ENCODE measurements around the gene EDC3.

The EDC3 gene

DNA sequence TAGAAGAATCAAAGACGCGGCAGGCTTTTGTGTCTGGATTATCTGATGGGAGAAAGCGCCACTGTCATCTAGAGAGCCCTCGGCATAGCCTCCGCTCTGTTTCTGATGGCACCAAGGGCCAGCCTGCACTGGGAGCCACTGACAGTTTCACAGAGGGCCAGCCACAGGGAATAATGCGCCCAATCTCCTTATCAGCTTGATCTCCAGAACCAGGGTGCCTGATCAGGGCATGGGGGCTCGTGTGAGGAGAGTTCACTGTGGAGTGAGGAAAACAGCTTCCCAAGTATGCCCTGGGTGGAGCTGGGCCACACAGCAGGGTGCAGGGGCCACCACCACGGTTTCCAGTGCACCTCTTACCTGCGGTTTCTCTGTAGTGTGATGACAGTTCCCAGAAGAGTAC, 110.0 kb downstream of the EDC3 start:
- FAIRE-seq = no peak

DNA sequence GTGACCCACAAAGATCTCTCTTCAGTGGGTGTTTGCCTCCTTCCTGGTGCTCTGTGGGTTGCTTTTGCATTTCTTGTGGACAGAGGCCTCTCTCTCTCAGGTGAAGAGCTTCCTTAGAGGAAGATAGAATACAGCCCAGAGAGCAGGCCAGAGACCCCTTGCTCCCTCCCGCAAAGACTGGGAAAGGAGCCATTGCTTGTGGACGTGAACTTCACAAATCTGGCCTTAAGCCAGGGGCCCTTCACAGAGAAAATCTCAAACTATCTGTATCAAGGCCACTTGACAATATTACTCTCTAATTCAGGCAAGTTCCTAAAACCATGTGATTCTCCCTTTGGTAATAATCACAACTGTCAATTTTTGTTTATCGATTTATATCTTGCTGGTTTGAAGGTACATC, 110.6 kb downstream of the EDC3 start:
- DNase-seq (ENCODE audit: insufficient read length, low spot score) = no peak
- no peak for FAIRE-seq

More for the DNA sequence above, 110.0 kb downstream of the EDC3 start:
- DNase-seq (ENCODE audit: insufficient read length, low spot score) = no peak

DNA sequence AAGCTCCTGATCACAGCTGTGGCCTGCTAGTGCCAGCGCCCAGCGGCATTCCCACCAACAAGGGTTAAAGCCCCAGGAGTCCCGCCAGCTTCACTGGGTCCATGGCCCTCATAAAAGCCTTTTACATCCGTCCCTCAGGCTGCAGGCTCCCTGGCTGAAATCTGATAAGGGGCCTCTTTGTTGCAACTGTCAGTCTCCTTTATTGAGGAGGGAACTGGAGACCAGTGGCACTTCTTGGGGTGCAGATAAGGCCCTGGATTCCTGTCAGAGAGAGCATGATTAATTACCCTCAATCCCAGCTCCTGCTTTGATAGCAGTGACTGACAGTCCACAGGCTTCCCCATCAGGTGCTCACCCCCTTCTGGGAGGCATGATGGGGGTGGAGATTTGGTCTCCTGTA, 111.0 kb downstream of the EDC3 start:
- no peak for FAIRE-seq

DNA sequence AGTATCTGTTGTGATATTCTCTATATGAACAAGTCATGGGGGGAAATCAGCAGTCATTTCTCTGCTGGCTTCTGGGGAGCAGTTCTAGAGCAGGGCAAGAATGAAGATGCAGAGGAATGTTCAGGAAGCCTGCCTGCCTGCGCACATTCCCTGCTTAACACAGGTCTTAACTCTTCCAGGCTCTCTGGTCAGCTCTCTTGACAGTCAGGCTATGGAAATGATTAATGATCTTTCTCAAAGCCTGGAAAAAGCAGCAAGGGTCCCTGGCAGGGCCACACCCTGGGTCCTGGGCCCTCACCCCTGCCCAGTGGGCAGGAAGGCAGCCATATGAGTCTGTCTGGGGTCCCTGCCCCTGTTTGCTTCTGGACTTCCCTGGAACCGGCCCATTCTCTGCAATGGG, 111.6 kb downstream of the EDC3 start:
- FAIRE-seq (no peak), DNase-seq (ENCODE audit: insufficient read length, low spot score) (no peak)

More for the DNA sequence above, 111.0 kb downstream of the EDC3 start:
- DNase-seq (ENCODE audit: insufficient read length, low spot score) = no peak

All from GM19239 (cell line).